RWPE1 (cell line): ENCODE data around the gene KIAA1217.

Experiments used
- CTCF ChIA-PET: fragments of 350-600 bp; sonication (Branson Sonifier 250); formaldehyde crosslinking; extraction: SDS; loops from one replicate; lab custom pipeline; 2021; lab: Yijun Ruan, JAX
- POLR2A ChIA-PET: fragments of 400-600 bp; formaldehyde crosslinking; extraction: SDS; loops from one replicate; lab custom pipeline; 2020; ENCODE audit warnings: antibody characterized with exemption; ENCODE audit not compliant: low non-redundant PET; lab: Yijun Ruan, JAX
- DNase-seq: peaks from one replicate; pipeline ENCODE4 v3.0.0; 2012; ENCODE audit warnings: low spot score
- H3K27ac ChIP-seq: fragments of 450-650 bp; 2 replicates; pipeline ENCODE4 v1.5.1; 2017
- CTCF ChIP-seq: fragments of 450-650 bp; conservative IDR thresholded peaks from 2 replicates; pipeline ENCODE4 v1.5.1; 2017; ENCODE audit warnings: low read depth, mild to moderate bottlenecking

The KIAA1217 gene

GRCh38 chr10:24528946-24529345 lies 320.0 kb downstream of the KIAA1217 start:
- ChIA-PET POLR2A (no interaction called here), CTCF (interaction anchor here (0.6 kb wide), 1 partner anchor 1679 kb away, joined by 3 read pairs; no protein-coding TSS in a partner anchor)
- no peak overlapping the region for H3K27ac ChIP-seq
- no peak for TF ChIP-seq CTCF
- DNase-seq = no peak

GRCh38 chr10:24531439-24531838 lies 322.5 kb downstream of the KIAA1217 start:
- TF ChIP-seq CTCF = no peak
- POLR2A ChIA-PET = no interaction called here
- no peak for DNase-seq
- CTCF ChIA-PET = interaction anchor here (0.7 kb wide), 1 partner anchor 438 kb away, joined by 4 read pairs; no protein-coding TSS in a partner anchor
- H3K27ac ChIP-seq = no peak overlapping the region

- POLR2A ChIA-PET = no interaction called here
- CTCF ChIA-PET = interaction anchor here (0.5 kb wide), 1 partner anchor 408 kb away, joined by 3 read pairs; no protein-coding TSS in a partner anchor
- TF ChIP-seq CTCF = no peak
- DNase-seq = no peak
- H3K27ac ChIP-seq = no peak overlapping the region
Measured at GRCh38 chr10:24533981-24534380, 325.0 kb downstream of the KIAA1217 start.

GRCh38 chr10:24536636-24537035 lies 327.7 kb downstream of the KIAA1217 start:
- ChIA-PET CTCF (interaction anchor here (0.6 kb wide), 1 partner anchor 128 kb away, joined by 3 read pairs; no protein-coding TSS in a partner anchor), POLR2A (no interaction called here)
- H3K27ac ChIP-seq = no peak overlapping the region
- no peak for TF ChIP-seq CTCF
- no peak for DNase-seq

GRCh38 chr10:24541239-24541753 lies 332.4 kb downstream of the KIAA1217 start:
- H3K27ac ChIP-seq = no peak overlapping the region
- DNase-seq = peak; percentile 16
- ChIA-PET POLR2A (no interaction called here), CTCF (no interaction called here)
- TF ChIP-seq CTCF = no peak

- ChIA-PET CTCF (no interaction called here), POLR2A (no interaction called here)
- no peak overlapping the region for H3K27ac ChIP-seq
- no peak for DNase-seq
- TF ChIP-seq CTCF = no peak
Measured at GRCh38 chr10:24542314-24543270, 333.7 kb downstream of the KIAA1217 start.
